HG03280 (cell line): ENCODE data around the gene GPR35.

ENCODE experiments used
- ATAC-seq: cut with Tn5 transposase; IDR thresholded peaks from one replicate; pipeline ENCODE4 v1.9.1; 2021; ENCODE audit warnings: mild to moderate bottlenecking, moderate library complexity; ENCODE audit not compliant: unreplicated experiment

The GPR35 gene

GRCh38 chr2:240622531-240623235, 2.6 kb upstream of the GPR35 start:
- no peak for ATAC-seq

DNA sequence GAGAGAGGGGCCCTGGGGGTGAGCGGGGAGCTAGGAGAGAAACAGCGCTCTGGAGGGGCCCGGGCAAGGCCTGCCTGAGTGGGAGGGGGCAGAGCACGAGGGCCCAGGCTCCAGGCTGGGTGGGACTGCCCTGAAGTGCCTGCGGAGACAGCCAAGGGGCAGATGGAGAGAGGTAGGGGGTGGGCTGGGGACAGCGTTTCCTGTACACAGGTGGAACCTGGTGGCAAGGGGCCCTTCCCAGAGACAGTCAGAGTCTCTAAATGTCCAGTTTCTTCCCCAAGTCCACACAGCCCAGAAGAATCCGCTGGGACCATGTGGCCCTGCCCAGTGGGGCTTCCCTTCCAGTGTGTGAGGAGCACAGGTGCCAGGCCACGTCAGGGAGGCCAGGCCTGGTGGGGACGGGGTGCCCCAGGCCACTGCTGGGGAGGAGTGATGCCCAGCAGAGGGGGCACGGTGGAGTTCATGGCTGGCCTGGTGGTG, 1.7 kb upstream of the GPR35 start:
- ATAC-seq, result no peak

GRCh38 chr2:240624011-240624949, 1.0 kb upstream of the GPR35 start:
- ATAC-seq, result no peak

DNA sequence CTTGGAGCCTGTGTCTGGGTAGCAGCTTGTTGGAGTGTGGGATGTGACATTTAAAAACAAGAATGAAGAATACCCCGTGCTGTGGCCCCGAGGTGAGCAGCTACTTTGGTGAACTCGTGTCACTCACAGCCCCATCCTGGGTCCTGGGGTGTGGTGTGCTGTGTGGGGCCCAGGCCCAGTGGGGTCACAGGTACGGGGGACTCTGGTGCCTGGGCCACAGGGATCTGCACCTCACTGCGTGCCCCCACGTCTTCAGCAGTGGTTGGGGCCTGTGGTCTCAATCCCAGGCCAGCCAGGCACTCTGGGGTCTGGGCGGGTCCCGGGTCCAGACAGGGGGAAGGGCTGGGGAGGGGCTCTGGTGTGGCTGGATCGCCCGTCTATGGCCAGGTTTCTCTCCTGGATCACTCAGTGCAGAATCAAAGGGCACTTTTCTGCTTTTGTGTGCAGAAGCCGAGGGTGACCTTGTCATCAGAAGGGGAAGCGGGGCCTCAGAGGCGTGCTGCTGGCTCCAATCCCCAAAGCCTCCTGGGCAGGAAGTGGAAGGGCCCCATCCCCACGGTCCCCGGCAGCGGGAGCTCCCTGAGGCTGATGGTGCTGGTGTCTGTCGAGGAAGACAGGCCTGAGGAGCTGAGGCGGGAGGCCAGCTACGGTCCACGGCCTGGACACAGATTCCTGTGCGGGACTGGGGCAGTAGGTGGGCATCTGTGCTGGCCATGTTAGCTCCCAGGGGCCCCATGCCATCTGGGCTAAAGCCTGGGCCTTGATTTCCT, 1.4 kb downstream of the GPR35 start:
- no peak for ATAC-seq

- no peak for ATAC-seq
Measured at GRCh38 chr2:240627736-240628506, 2.6 kb downstream of the GPR35 start.

GRCh38 chr2:240628507-240628807, 3.2 kb downstream of the GPR35 start:
- ATAC-seq, result no peak

GRCh38 chr2:240628808-240629618, 3.7 kb downstream of the GPR35 start:
- no peak for ATAC-seq

GRCh38 chr2:240629619-240629967, 4.3 kb downstream of the GPR35 start:
- no peak for ATAC-seq

- no peak for ATAC-seq
Measured at GRCh38 chr2:240629968-240630770, 4.9 kb downstream of the GPR35 start.

GRCh38 chr2:240630771-240631547, 5.7 kb downstream of the GPR35 start:
- no peak for ATAC-seq

- ATAC-seq, result no peak
Measured at GRCh38 chr2:240631548-240632305, 6.4 kb downstream of the GPR35 start.

- ATAC-seq, result no peak
Measured at GRCh38 chr2:240632306-240632721, 7.0 kb downstream of the GPR35 start.

- no peak for ATAC-seq
Measured at GRCh38 chr2:240635121-240635997, 10.1 kb downstream of the GPR35 start.

GRCh38 chr2:240635998-240636547, 10.8 kb downstream of the GPR35 start:
- no peak for ATAC-seq

DNA sequence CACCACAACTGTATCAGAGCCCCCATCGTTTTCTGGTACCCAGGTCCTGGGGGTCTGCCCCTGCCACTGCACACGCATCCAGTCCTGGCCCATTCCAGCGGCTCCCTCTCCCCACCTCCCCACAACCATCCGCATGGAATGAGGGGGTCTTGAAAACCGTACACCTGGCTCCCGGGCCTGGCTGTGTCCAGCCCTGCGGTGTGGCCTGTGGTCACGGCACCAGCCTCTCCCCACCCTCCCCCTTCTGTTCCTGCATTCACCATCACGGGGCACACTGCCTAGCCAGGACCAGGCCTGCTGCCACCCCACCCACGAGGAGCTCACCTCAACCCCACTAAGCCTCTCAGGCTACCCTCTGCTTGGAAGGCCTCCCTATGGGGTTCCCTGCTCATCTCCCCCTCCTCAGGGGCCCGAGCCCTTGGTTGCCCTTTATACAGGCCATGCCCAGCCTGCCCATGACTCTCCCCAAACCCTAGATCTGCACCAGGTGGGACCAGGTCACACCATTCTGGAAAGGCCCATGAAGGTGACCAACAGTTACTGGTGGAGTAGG, 11.4 kb downstream of the GPR35 start:
- no peak for ATAC-seq
